Measurements from ENCODE around the gene GPR162.

GPR162 gene

DNA sequence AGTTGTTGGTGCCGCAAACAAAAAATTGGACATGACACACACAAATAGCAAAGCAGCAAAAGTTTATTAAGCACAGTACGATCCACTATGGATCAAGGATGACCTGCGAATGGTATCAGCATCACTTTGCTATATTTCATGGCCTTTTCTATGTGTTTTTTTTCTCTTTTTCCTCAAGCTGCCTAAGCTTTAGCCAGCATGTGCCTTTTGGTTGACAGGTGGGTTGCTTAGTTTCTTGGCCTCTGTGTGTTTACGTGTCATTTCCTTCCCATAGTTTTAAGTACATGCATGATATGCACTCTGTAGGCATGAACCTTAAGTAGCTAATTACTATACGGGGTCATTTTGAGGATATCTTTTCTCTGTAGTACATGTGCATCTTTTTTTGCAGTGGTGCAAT is 22.5 kb upstream of the GPR162 start:
- no peak overlapping the region for H3K4me3 ChIP-seq (ENCODE audit: low read depth, low read length)
- TF ChIP-seq, protein P1, sequence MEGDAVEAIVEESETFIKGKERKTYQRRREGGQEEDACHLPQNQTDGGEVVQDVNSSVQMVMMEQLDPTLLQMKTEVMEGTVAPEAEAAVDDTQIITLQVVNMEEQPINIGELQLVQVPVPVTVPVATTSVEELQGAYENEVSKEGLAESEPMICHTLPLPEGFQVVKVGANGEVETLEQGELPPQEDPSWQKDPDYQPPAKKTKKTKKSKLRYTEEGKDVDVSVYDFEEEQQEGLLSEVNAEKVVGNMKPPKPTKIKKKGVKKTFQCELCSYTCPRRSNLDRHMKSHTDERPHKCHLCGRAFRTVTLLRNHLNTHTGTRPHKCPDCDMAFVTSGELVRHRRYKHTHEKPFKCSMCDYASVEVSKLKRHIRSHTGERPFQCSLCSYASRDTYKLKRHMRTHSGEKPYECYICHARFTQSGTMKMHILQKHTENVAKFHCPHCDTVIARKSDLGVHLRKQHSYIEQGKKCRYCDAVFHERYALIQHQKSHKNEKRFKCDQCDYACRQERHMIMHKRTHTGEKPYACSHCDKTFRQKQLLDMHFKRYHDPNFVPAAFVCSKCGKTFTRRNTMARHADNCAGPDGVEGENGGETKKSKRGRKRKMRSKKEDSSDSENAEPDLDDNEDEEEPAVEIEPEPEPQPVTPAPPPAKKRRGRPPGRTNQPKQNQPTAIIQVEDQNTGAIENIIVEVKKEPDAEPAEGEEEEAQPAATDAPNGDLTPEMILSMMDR (IDR thresholded peaks at IDR 0.05; ENCODE audit: low read depth, low read length, missing control alignments), result no peak
- DNase-seq (ENCODE audit: low read depth), result no peak

DNA sequence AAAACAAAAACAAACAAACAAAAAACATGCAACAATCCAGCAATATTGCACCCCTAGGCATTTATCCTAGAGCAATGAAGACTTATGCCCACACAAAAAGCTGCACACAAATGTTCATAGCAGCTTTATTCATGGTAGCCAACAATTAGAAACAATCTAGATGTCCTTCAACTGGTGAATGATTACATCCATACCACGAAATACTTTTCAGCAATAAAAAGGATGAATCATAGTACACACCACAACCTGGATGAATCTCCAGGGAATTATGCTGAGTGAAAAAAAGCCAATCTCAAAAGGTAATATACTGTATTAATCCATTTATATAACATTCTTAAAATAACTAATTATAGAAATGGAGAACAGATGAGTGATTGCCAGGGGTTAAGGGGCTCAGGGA is 14.5 kb upstream of the GPR162 start:
- TF ChIP-seq, protein P1 (IDR thresholded peaks at IDR 0.05; ENCODE audit: low read depth, low read length, missing control alignments), result no peak
- no peak overlapping the region for H3K4me3 ChIP-seq (ENCODE audit: low read depth, low read length)
- DNase-seq (ENCODE audit: low read depth), result no peak

DNA sequence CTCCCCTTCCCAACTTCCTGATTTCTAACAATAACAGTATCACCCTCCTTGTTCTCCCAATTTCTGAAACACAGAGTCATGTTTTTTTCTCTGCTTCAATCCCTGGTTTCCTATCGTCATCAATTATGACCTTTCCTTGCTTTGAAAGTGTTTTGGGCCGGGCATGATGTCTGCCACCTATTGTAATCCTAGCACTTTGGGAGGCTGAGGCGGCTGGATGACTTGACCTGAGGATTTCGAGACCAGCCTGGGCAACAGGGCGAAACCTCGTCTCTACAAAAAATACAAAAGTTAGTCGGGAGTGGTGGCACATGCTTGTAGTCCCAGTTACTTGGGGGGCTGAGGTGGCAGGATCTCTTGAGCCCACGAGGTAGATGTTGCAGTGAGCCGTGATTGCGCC is 12.6 kb upstream of the GPR162 start:
- H3K4me3 ChIP-seq (ENCODE audit: low read depth, low read length), result no peak overlapping the region
- TF ChIP-seq, protein P1 (IDR thresholded peaks at IDR 0.05; ENCODE audit: low read depth, low read length, missing control alignments), result no peak
- no peak for DNase-seq (ENCODE audit: low read depth)

DNA sequence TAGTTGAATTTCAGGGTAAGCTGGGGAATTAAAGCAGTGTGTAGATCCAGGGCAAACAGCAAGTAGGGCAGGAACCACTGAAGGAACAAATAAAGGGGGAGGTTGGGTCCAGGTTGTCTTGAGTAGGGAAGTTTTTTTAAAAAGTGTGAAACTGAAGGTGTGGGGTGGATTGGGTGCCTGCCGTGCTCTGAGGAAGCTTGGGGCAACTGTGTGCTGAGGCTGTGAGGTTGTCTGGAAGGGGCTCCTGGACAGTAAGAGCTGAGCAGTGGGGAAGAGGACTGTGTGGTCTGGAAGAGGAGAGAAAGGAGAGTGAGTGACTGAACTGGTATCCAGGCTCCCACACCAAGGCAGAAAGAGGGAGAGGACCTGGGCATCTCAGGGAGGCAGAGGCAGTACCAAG is 10.9 kb upstream of the GPR162 start:
- TF ChIP-seq, protein P1 (IDR thresholded peaks at IDR 0.05; ENCODE audit: low read depth, low read length, missing control alignments), result no peak
- no peak overlapping the region for H3K4me3 ChIP-seq (ENCODE audit: low read depth, low read length)
- DNase-seq (ENCODE audit: low read depth), result no peak

DNA sequence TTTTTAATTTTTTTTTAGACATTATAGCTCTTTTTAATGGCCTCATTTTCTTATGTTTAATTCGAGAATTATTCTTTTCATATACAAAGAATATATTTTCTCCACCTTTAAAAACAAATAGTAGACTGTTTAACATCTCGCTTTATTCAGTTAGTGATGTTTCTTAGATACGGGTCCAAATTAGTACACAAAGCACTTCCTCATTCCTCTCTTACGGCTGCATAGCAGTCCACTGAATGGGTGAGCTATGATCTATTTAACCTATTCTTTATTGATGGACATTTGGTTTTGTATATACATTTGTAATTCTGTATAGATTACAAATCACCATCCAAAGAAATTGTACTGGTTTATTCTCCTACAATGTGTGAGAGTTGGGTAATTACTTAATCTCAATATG is 8.3 kb upstream of the GPR162 start:
- TF ChIP-seq, protein P1 (IDR thresholded peaks at IDR 0.05; ENCODE audit: low read depth, low read length, missing control alignments), result no peak
- DNase-seq (ENCODE audit: low read depth), result no peak
- no peak overlapping the region for H3K4me3 ChIP-seq (ENCODE audit: low read depth, low read length)

DNA sequence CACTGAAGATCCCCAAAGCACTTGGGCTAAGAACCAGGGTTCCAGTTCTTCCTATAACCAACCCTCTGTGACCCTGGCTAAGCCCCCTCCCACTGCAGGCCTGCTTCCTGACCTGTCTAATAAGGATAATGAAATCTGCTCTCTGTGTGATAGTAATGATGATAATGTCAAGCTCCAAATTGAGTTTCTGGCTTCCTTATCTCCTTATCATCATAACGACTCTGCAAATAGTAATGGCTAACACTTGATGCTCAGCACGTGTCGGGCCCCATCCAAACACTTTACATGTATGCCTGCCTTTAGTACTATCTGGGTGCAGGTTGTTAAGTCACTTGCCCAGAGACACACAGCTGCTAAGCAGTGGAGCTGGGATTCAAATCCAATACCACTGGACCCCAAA is 5.0 kb upstream of the GPR162 start:
- no peak for DNase-seq (ENCODE audit: low read depth)
- TF ChIP-seq, protein P1 (IDR thresholded peaks at IDR 0.05; ENCODE audit: low read depth, low read length, missing control alignments), result no peak
- H3K4me3 ChIP-seq (ENCODE audit: low read depth, low read length), result no peak overlapping the region

DNA sequence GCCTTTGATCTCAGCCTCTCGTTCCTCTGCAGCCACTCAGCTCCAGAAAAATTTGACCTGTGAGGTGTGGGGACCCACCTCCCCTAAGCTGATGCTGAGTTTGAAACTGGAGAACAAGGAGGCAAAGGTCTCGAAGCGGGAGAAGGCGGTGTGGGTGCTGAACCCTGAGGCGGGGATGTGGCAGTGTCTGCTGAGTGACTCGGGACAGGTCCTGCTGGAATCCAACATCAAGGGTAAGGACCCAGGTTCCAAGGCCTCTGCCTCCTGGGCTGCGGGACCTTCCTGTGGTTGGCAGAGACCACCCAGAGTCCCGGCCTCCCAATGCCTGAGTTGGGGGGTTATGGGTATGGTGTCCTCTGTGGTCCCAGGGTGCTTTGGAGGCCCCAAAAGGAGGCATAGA is 4.5 kb upstream of the GPR162 start:
- no peak overlapping the region for H3K4me3 ChIP-seq (ENCODE audit: low read depth, low read length)
- TF ChIP-seq, protein P1 (IDR thresholded peaks at IDR 0.05; ENCODE audit: low read depth, low read length, missing control alignments), result no peak
- DNase-seq (ENCODE audit: low read depth), result no peak
